ENCODE data around the gene SMIM3.
"Not testable (repeated sequence)": the region's sequence is repeated elsewhere in the genome, so short reads cannot be mapped to it uniquely, and the experiment has no call there.

Gene SMIM3

GRCh38 chr5:150778517-150779396, at the start of gene SMIM3:
SMIM3 (plus strand) TSS chr5:150778757; CDS start chr5:150795441, 16,684 bp downstream.
- DNase-seq: peak; percentile 53

- DNase-seq: no peak
Measured at GRCh38 chr5:150729859-150730258, 48.7 kb upstream of the SMIM3 start.

GRCh38 chr5:150731669-150732242, 46.8 kb upstream of the SMIM3 start:
- DNase-seq: no peak

GRCh38 chr5:150734579-150735384, 43.8 kb upstream of the SMIM3 start:
- DNase-seq: no peak

- DNase-seq: no peak
Measured at GRCh38 chr5:150738862-150739261, 39.7 kb upstream of the SMIM3 start.

GRCh38 chr5:150740992-150741391, 37.6 kb upstream of the SMIM3 start:
- DNase-seq: no peak

- not testable (repeated sequence) for DNase-seq
Measured at GRCh38 chr5:150742455-150743141, 36.0 kb upstream of the SMIM3 start.

- DNase-seq: not testable (repeated sequence)
Measured at GRCh38 chr5:150743142-150743488, 35.4 kb upstream of the SMIM3 start.

- DNase-seq: no peak
Measured at GRCh38 chr5:150750469-150750868, 28.1 kb upstream of the SMIM3 start.

GRCh38 chr5:150751096-150751891, 27.3 kb upstream of the SMIM3 start:
- DNase-seq: no peak

GRCh38 chr5:150753463-150753862, 25.1 kb upstream of the SMIM3 start:
- DNase-seq: no peak

GRCh38 chr5:150753863-150754262, 24.7 kb upstream of the SMIM3 start:
- no peak for DNase-seq

GRCh38 chr5:150757087-150757649, 21.4 kb upstream of the SMIM3 start:
- no peak for DNase-seq

- DNase-seq: no peak
Measured at GRCh38 chr5:150758203-150758530, 20.4 kb upstream of the SMIM3 start.

GRCh38 chr5:150758531-150759333, 19.8 kb upstream of the SMIM3 start, which contains the start of gene DCTN4:
DCTN4 (minus strand) TSS chr5:150759017; CDS start chr5:150758993, 24 bp downstream.
- peak; percentile 99 for DNase-seq

- no peak for DNase-seq
Measured at GRCh38 chr5:150759334-150759583, 19.3 kb upstream of the SMIM3 start.

- DNase-seq: peak; percentile 52
Measured at GRCh38 chr5:150762211-150762610, 16.3 kb upstream of the SMIM3 start.

- DNase-seq: peak; percentile 95
Measured at GRCh38 chr5:150763023-150763769, 15.4 kb upstream of the SMIM3 start.

- no peak for DNase-seq
Measured at GRCh38 chr5:150764530-150764929, 14.0 kb upstream of the SMIM3 start.

- DNase-seq: no peak
Measured at GRCh38 chr5:150765011-150765798, 13.4 kb upstream of the SMIM3 start.

Measured in NCI-H226 (cell line).